K562 (cell line): ENCODE data around the gene CNGA3. TPM values are rescaled to one million over a fixed set of nuclear protein-coding genes. Genes with fewer than 3 reads are reported as not detected.
A peak's percentile ranks its signal among the peaks of the same experiment; 100 is the strongest.
"Not testable (repeated sequence)": the region's sequence is repeated elsewhere in the genome, so short reads cannot be mapped to it uniquely, and the experiment has no call there.

ENCODE experiments used
- ATAC-seq: fragments of 200-7000 bp; cut with Tn5 transposase; 3 replicates; pipeline ENCODE4 v1.9.1; 2020; ENCODE audit warnings: moderate library complexity
- BruUV-seq: library from RNA; stranded (reverse); fragments of 400-500 nt; replicated peaks from 2 replicates; lab custom pipeline; 2021; lab: Mats Ljungman, UMichigan
- CTCF ChIA-PET: fragments of 300-600 bp; formaldehyde crosslinking; extraction: SDS; loops from one replicate; lab custom pipeline; 2021; ENCODE audit warnings: low intra/inter-chr PET ratio; lab: Yijun Ruan, JAX
- POLR2A ChIA-PET: fragments of 300-600, 350-650 bp; sonication (Branson Sonifier 250); formaldehyde crosslinking; extraction: SDS; loops from one replicate; lab custom pipeline; 2021; ENCODE audit warnings: antibody characterized with exemption, inconsistent platforms; lab: Yijun Ruan, JAX
- DNase-seq, 4 experiments: peaks; one replicate each; pipeline versions ENCODE4 v3.0.0 to v3.0.0-alpha.2; 2011 to 2018; ENCODE audit warnings: low spot score in 3 of 4, mixed read lengths in 3 of 4; ENCODE audit errors: extremely low read depth in 1 of 4
- FAIRE-seq: peaks from 2 replicates; lab custom pipeline; 2011; peaks lifted over from hg19 to GRCh38; lab: Jason Lieb, UNC
- H2AFZ ChIP-seq: 2 replicates; pipeline ENCODE4 v1.6.0; 2011; ENCODE audit warnings: low read depth, low read length, control low read depth, inconsistent platforms
- H3K27ac ChIP-seq: fragments of 200-600 bp; 3 replicates; pipeline ENCODE4 v1.8.0; 2011; ENCODE audit warnings: low read depth, mild to moderate bottlenecking, control low read depth, inconsistent platforms, low read length, moderate library complexity, mixed read lengths; ENCODE audit errors: extremely low read depth
- H3K27me3 ChIP-seq, 2 experiments: fragments of 300-600 bp in 1 of 2; 2 replicates in 1 of 2; 3 replicates in 1 of 2; pipeline versions ENCODE4 v1.6.0 to v1.8.0; 2011; ENCODE audit warnings: inconsistent platforms in 2 of 2, low read length in 2 of 2, mild to moderate bottlenecking in 1 of 2, mixed read lengths in 1 of 2, moderate library complexity in 1 of 2; ENCODE audit not compliant: control insufficient read depth in 2 of 2, insufficient read depth in 2 of 2
- H3K36me3 ChIP-seq: fragments of 300-600 bp; 3 replicates; pipeline ENCODE4 v1.8.0; 2011; ENCODE audit warnings: mild to moderate bottlenecking, low read length, inconsistent platforms; ENCODE audit not compliant: control insufficient read depth, insufficient read depth
- H3K4me1 ChIP-seq, 2 experiments: fragments of 200-600 bp in 1 of 2; replicated peaks in 1 of 2; 2 replicates in 1 of 2; 3 replicates in 1 of 2; pipeline versions ENCODE4 v1.5.1 to v1.8.0; 2011; ENCODE audit warnings: inconsistent platforms in 2 of 2, low read length in 2 of 2, mild to moderate bottlenecking in 1 of 2, mixed read lengths in 1 of 2, moderate library complexity in 1 of 2; ENCODE audit not compliant: control insufficient read depth in 2 of 2, insufficient read depth in 2 of 2
- H3K4me2 ChIP-seq: 2 replicates; pipeline ENCODE4 v1.6.1; 2011; ENCODE audit warnings: low read length, control low read depth, inconsistent platforms, mixed read lengths; ENCODE audit not compliant: insufficient read depth
- H3K4me3 ChIP-seq: fragments of 200-600 bp; sonication (generic), shearing (Covaris generic); 2 replicates; pipeline ENCODE4 v1.5.1; 2016; ENCODE audit warnings: control low read depth, inconsistent platforms
- H3K79me2 ChIP-seq: fragments of 200-600 bp; 3 replicates; pipeline ENCODE4 v1.8.0; 2011; ENCODE audit warnings: low read length, inconsistent platforms; ENCODE audit not compliant: control insufficient read depth, insufficient read depth
- H3K9ac ChIP-seq, 2 experiments: 2 replicates each; pipeline versions ENCODE4 v1.6.0 to v1.6.1; 2011; ENCODE audit warnings: low read depth in 2 of 2, low read length in 2 of 2, control low read depth in 1 of 2, inconsistent platforms in 1 of 2, mild to moderate bottlenecking in 1 of 2, mixed read lengths in 1 of 2; ENCODE audit not compliant: insufficient read depth in 1 of 2
- H3K9me1 ChIP-seq: one replicate; pipeline ENCODE4 v1.6.0; 2011; ENCODE audit warnings: inconsistent platforms, mild to moderate bottlenecking, low read length, moderate library complexity; ENCODE audit not compliant: control insufficient read depth, insufficient read depth
- H3K9me3 ChIP-seq: replicated peaks from 2 replicates; pipeline ENCODE4 v1.5.1; 2011; ENCODE audit warnings: low read depth, low read length, inconsistent platforms; ENCODE audit not compliant: control insufficient read depth, insufficient read depth
- H4K20me1 ChIP-seq: replicated peaks from 2 replicates; pipeline ENCODE4 v1.6.1; 2011; ENCODE audit warnings: low read length, inconsistent platforms, mixed read lengths; ENCODE audit not compliant: control insufficient read depth, insufficient read depth
- ASH1L ChIP-seq: fragments of 450-650 bp; IDR thresholded peaks from 2 replicates; pipeline ENCODE4 v1.6.1; 2018; ENCODE audit warnings: borderline replicate concordance, mild to moderate bottlenecking, low read depth; ENCODE audit not compliant: partially characterized antibody
- CBX5 ChIP-seq: IDR thresholded peaks from 2 replicates; pipeline ENCODE4 v1.6.1; 2014; ENCODE audit warnings: low read depth, borderline replicate concordance
- ELF4 ChIP-seq: fragments of 450-650 bp; formaldehyde crosslinking; IDR thresholded peaks from 2 replicates; pipeline ENCODE4 v1.4.0; 2022; ENCODE audit warnings: missing genetic modification characterization
- FOXJ3 ChIP-seq: sonication (generic); formaldehyde crosslinking; IDR thresholded peaks from 2 replicates; pipeline ENCODE4 v1.4.0; 2020; ENCODE audit warnings: mild to moderate bottlenecking, missing genetic modification reagents
- LCOR ChIP-seq: sonication (generic); formaldehyde crosslinking; IDR thresholded peaks from 2 replicates; pipeline ENCODE4 v1.8.0; 2022; ENCODE audit warnings: mild to moderate bottlenecking, missing genetic modification reagents
- NR2C1 ChIP-seq, 2 experiments: fragments of 450-650 bp; IDR thresholded peaks; 2 replicates each; pipeline ENCODE4 v1.6.1; 2017; ENCODE audit warnings: mild to moderate bottlenecking in 2 of 2, antibody characterized with exemption in 1 of 2, inconsistent platforms in 1 of 2, missing compliant biosample characterization in 1 of 2, missing genetic modification characterization in 1 of 2
- NR2C2 ChIP-seq, 2 experiments: fragments of 200-800 bp in 1 of 2; sonication (Bioruptor generic) in 1 of 2; sonication (generic) in 1 of 2; formaldehyde crosslinking in 1 of 2; IDR thresholded peaks; 2 replicates each; pipeline versions ENCODE4 v1.6.1 to v1.8.0; 2016 to 2022; ENCODE audit warnings: mild to moderate bottlenecking in 1 of 2, missing compliant biosample characterization in 1 of 2, missing genetic modification characterization in 1 of 2, missing genetic modification reagents in 1 of 2
- SMAD4 ChIP-seq: fragments of 250-450 bp; sonication (Bioruptor Pico); conservative IDR thresholded peaks from 2 replicates; pipeline ENCODE4 v1.8.0; 2021; ENCODE audit warnings: inconsistent platforms, mild to moderate bottlenecking, moderate library complexity
- SMARCB1 ChIP-seq: IDR thresholded peaks from 2 replicates; pipeline ENCODE4 v1.6.1; 2011; ENCODE audit warnings: improper control_type of control experiment, low read depth; ENCODE audit not compliant: insufficient read length
- TRIM28 ChIP-seq: fragments of 450-650 bp; IDR thresholded peaks from 2 replicates; pipeline ENCODE4 v1.6.1; 2017
- ZNF24 ChIP-seq: fragments of 450-650 bp; IDR thresholded peaks from 2 replicates; pipeline ENCODE4 v1.6.1; 2016
- WGBS: fragments of 100-300 bp; shearing (Covaris generic); methylation state at CpG from one replicate; pipeline ENCODE4 v1.1.6; 2016; ENCODE audit warnings: low coverage, mixed read lengths; ENCODE audit not compliant: insufficient coverage; ENCODE audit errors: missing lambda C conversion rate; 5-methylcytosine and 5-hydroxymethylcytosine counted together
- in situ Hi-C: fragments of 300-500 bp; cut with MboI; formaldehyde crosslinking; loops from 4 replicates; pipeline ENCODE4 v1.15.0; 2018; ENCODE audit warnings: inconsistent platforms, mixed read lengths
- intact Hi-C: fragments of 100-400 bp; cut with micrococcal nuclease; formaldehyde crosslinking; loops from 2 replicates; pipeline ENCODE4 v1.14.2; 2022
- polyA plus RNA-seq, 8 experiments: library from polyadenylated mRNA; depleted of rRNA in 4 of 8; stranded (reverse) in 5 of 8; unstranded in 3 of 8; fragments of >200 nt; fragmentation: Nextera tagmentation in 2 of 8; fragmentation: Illumina TruSeq in 1 of 8; extraction: Ambion mirVana in 2 of 8; extraction: Trizol in 1 of 8; gene quantifications; 2 replicates each; pipeline versions ENCODE4 v1.2.1 to v1.2.3, GENCODE V29; 2011 to 2014; ENCODE audit warnings: inconsistent platforms in 1 of 8, missing spikeins in 1 of 8
- total RNA-seq, 7 experiments: library from RNA; depleted of rRNA in 6 of 7; stranded (reverse); fragments of >200 nt in 6 of 7; fragmentation: Illumina TruSeq in 2 of 7; extraction: Trizol in 2 of 7; gene quantifications; 2 replicates each; pipeline versions ENCODE4 v1.2.1 to v1.2.3, GENCODE V29; 2011 to 2021; ENCODE audit warnings: low replicate concordance in 1 of 7

Gene CNGA3
- total and polyA plus RNA-seq, 9 of the 15 experiments (the other 6 are each of a cell fraction or from before 2014, with no cell fraction given), result not detected

DNA sequence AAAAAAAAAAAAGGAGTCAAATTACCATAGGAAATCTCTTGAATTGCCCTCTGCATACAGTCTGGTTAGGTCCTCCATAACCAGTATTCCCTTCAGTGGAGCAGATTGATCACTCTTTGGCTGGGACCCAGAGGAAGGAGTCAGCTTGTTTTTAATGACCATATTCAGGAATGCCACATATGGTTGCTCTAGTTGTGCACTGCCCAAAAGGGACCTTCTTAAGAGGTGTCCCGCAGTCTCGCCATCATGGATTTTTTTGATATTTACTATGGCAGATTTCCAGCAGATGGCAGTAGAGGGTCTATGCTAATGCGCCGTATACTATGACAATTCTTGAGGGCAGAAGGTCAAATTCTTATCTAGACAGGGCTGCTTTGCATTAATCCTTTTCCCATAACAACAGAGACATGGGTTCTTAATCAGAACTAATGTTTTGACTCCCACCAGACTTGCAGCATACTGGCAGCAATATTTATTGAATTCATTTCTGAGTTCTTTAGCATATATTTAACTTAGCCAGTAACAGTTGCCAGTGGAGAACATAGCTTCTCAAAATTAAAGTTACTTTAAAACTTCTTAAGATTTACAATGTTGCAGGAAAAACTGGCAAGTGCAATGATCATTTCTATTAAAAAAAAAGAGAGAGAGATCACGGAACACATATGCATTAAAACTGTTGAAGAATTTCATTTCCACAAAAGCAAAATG, 66.6 kb downstream of the CNGA3 start (continued):
- TF ChIP-seq ASH1L (no peak), ZNF24 (no peak), SMAD4 (CRISPR knock-in tag) (no peak), NR2C2 (CRISPR knock-in tag; IDR thresholded peaks at IDR 0.05) (no peak), NR2C2 (tag; IDR thresholded peaks at IDR 0.05) (peak; percentile 79), NR2C1 (IDR thresholded peaks at IDR 0.05) (peak; percentile 49; the same call in 1 of the 2 replicates), NR2C1 (tag; IDR thresholded peaks at IDR 0.05) (peak; percentile 71), LCOR (CRISPR knock-in tag) (no peak), FOXJ3 (no peak), SMARCB1 (no peak), ELF4 (CRISPR knock-in tag) (no peak)

DNA sequence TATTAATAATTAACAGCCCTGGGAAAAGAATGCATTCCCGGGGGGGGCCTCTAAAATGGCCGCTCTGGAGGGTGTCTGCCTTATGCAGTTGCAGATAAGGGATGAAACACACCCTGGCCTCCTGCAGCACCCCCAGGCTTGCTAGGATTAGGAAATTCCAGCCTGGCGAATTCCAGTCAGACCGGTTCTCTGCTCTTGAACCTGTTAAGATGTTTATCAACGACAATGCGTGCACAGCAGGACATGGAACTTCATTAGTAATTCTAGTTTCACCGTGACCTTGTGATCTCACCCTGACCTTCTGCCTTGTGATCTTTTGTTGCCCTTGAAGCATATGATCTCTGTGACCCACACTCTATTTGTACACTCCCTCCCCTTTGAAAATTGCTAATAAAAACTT, 68.0 kb downstream of the CNGA3 start:
- H3K9me3 ChIP-seq, H3K4me3 ChIP-seq, H3K27ac ChIP-seq, POLR2A ChIA-PET, H3K9ac ChIP-seq, H4K20me1 ChIP-seq, DNase-seq, FAIRE-seq, H3K27me3 ChIP-seq, H2AFZ ChIP-seq, H3K4me1 ChIP-seq, CTCF ChIA-PET, H3K36me3 ChIP-seq, ATAC-seq, H3K79me2 ChIP-seq: not testable (repeated sequence)
- intact Hi-C loops (loop anchor here (10.0 kb wide), 1 partner anchor 421 kb away; no protein-coding TSS in a partner anchor), in situ Hi-C loops (loop anchor here (5.0 to 25.0 kb wide), 2 partner anchors 188 to 423 kb away; no protein-coding TSS in a partner anchor)
- WGBS, result 28% methylated on average over 7 of the region's 7 CpGs
- peak; percentile 51; the same call in 1 of the 2 replicates for TF ChIP-seq TRIM28
- peak; percentile 61; the same call in 1 of the 2 replicates for TF ChIP-seq CBX5
- TF ChIP-seq, all 486 proteins: peak for 2; not testable (repeated sequence) for 484
- not testable (repeated sequence) for BruUV-seq, H3K4me2 ChIP-seq, H3K9me1 ChIP-seq

DNA sequence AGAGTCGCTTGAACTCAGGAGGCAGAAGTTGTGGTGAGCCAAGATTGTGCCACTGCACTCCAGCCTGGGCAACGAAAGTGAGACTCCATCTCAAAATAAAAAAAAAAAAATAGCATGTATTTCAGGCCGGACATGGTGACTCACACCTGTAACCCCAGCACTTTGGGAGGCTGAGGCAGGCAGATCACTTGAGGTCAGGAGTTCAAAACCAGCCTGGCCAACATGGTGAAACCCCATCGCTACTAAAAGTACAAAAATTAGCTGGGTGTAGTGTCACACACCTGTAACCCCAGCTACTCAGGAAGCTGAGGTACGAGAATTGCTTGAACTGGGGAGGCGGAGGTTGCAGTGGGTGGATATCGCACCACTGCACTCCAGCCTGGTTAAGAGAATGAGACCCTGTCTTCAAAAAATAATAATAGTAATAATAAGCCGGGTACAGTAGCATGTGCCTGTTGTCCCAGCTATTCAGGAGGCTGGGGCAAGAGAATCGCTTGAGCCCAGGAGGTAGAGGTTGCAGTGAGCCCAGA, 69.5 kb downstream of the CNGA3 start:
- ATAC-seq, H3K4me1 ChIP-seq, DNase-seq, H3K9ac ChIP-seq, H3K9me3 ChIP-seq, H3K27me3 ChIP-seq, H3K9me1 ChIP-seq, H4K20me1 ChIP-seq, H3K36me3 ChIP-seq, CTCF ChIA-PET, FAIRE-seq, H2AFZ ChIP-seq, POLR2A ChIA-PET, H3K79me2 ChIP-seq, H3K27ac ChIP-seq, BruUV-seq, H3K4me2 ChIP-seq, H3K4me3 ChIP-seq: not testable (repeated sequence)
- in situ Hi-C loops, result loop anchor here (25.0 kb wide), 1 partner anchor 422 kb away; no protein-coding TSS in a partner anchor
- intact Hi-C loops, result loop anchor here (10.0 kb wide), 1 partner anchor 419 kb away; no protein-coding TSS in a partner anchor
- 11% methylated on average over 9 of the region's 9 CpGs for WGBS
